Fibroblast of the conjunctiva (primary cell): ENCODE data around the gene MINK1.
A peak's percentile ranks its signal among the peaks of the same experiment; 100 is the strongest.

Experiments
- DNase-seq: peaks from one replicate; pipeline ENCODE4 v3.0.0-alpha.2; 2010; ENCODE audit warnings: low read depth

Gene MINK1

GRCh38 chr17:4933646-4934045, 100.5 kb downstream of the MINK1 start:
- DNase-seq: no peak

GRCh38 chr17:4934173-4934979, 101.2 kb downstream of the MINK1 start:
- no peak for DNase-seq

- no peak for DNase-seq
Measured at GRCh38 chr17:4935650-4936049, 102.5 kb downstream of the MINK1 start.

- no peak for DNase-seq
Measured at GRCh38 chr17:4936436-4936835, 103.3 kb downstream of the MINK1 start.

- no peak for DNase-seq
Measured at GRCh38 chr17:4937553-4937952, 104.4 kb downstream of the MINK1 start.

- no peak for DNase-seq
Measured at GRCh38 chr17:4938069-4938491, 104.9 kb downstream of the MINK1 start.

GRCh38 chr17:4938688-4939545, 105.8 kb downstream of the MINK1 start:
- no peak for DNase-seq

- DNase-seq: no peak
Measured at GRCh38 chr17:4939546-4939795, 106.3 kb downstream of the MINK1 start.

GRCh38 chr17:4939796-4940554, 106.8 kb downstream of the MINK1 start, which contains the start of the genes RNF167 and SLC25A11:
Gene RNF167, plus strand, starts transcription at chr17:4940268. Its CDS starts 642 bp downstream, at chr17:4940910.
Gene SLC25A11, minus strand, starts transcription at chr17:4940046. Its CDS starts 136 bp downstream, at chr17:4939910.
- peak; percentile 100 for DNase-seq

- no peak for DNase-seq
Measured at GRCh38 chr17:4940555-4941318, 107.6 kb downstream of the MINK1 start.

- no peak for DNase-seq
Measured at GRCh38 chr17:4941319-4941610, 108.1 kb downstream of the MINK1 start.

- DNase-seq: no peak
Measured at GRCh38 chr17:4942760-4943508, 109.8 kb downstream of the MINK1 start.

GRCh38 chr17:4944163-4944553, 111.0 kb downstream of the MINK1 start:
- no peak for DNase-seq

GRCh38 chr17:4944554-4945175, 111.5 kb downstream of the MINK1 start:
- no peak for DNase-seq

GRCh38 chr17:4945176-4945943, 112.2 kb downstream of the MINK1 start:
- DNase-seq: peak; percentile 86

- DNase-seq: no peak
Measured at GRCh38 chr17:4945944-4946280, 112.8 kb downstream of the MINK1 start.

GRCh38 chr17:4946312-4946976, 113.3 kb downstream of the MINK1 start:
- no peak for DNase-seq

- DNase-seq: no peak
Measured at GRCh38 chr17:4947010-4947410, 113.9 kb downstream of the MINK1 start.
